Coronary artery (tissue), 2 donors: ENCODE results near the gene WFIKKN1.

Experiments used
- DNase-seq: peaks from one replicate; pipeline ENCODE4 v3.0.0-alpha.2; 2017; ENCODE audit warnings: low spot score
- H3K27ac ChIP-seq, 2 donors: fragments of 200-600 bp; sonication (generic); one replicate each; pipeline ENCODE4 v1.5.1; 2016 to 2019
- H3K4me3 ChIP-seq: fragments of 200-600 bp; sonication (generic); 2 replicates; pipeline ENCODE4 v1.5.1; 2016; ENCODE audit warnings: mild to moderate bottlenecking, moderate library complexity
- TF ChIP-seq, protein P1 (sequence below): fragments of 200-600 bp; sonication (generic); IDR thresholded peaks from one replicate; pipeline ENCODE4 v1.5.1; 2019; ENCODE audit warnings: antibody characterized with exemption

The WFIKKN1 gene, protein sequence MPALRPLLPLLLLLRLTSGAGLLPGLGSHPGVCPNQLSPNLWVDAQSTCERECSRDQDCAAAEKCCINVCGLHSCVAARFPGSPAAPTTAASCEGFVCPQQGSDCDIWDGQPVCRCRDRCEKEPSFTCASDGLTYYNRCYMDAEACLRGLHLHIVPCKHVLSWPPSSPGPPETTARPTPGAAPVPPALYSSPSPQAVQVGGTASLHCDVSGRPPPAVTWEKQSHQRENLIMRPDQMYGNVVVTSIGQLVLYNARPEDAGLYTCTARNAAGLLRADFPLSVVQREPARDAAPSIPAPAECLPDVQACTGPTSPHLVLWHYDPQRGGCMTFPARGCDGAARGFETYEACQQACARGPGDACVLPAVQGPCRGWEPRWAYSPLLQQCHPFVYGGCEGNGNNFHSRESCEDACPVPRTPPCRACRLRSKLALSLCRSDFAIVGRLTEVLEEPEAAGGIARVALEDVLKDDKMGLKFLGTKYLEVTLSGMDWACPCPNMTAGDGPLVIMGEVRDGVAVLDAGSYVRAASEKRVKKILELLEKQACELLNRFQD

DNA sequence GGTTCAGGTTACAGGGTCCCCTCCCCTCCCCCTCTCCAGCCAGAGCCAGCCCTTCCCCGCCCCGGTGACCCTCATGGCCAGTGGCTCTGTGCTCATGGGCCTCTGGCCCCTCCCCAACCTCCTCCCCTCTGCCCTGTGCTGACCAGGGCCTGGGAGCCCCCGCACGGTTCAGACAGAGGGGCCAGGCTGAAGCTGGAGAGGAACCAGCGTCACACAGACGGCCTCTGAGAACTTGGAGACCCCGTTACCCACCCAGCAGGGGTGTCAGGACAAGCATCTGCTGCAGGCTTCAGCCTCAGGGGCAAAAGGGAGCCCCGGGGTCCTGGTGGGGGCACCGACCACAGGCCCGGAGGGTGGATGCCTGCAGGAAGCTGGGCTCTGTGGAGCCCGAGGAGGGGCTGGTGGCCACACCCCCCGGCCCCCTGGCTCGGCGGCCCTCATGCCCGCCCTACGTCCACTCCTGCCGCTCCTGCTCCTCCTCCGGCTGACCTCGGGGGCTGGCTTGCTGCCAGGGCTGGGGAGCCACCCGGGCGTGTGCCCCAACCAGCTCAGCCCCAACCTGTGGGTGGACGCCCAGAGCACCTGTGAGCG lies at the start of gene WFIKKN1:
Gene WFIKKN1, plus strand, starts transcription at position 171 of the 591 bp plus-strand sequence. Its CDS starts 269 bp downstream, at position 440.
- no peak within 1 kb of the TSS for H3K4me3 ChIP-seq
- TF ChIP-seq, protein P1, sequence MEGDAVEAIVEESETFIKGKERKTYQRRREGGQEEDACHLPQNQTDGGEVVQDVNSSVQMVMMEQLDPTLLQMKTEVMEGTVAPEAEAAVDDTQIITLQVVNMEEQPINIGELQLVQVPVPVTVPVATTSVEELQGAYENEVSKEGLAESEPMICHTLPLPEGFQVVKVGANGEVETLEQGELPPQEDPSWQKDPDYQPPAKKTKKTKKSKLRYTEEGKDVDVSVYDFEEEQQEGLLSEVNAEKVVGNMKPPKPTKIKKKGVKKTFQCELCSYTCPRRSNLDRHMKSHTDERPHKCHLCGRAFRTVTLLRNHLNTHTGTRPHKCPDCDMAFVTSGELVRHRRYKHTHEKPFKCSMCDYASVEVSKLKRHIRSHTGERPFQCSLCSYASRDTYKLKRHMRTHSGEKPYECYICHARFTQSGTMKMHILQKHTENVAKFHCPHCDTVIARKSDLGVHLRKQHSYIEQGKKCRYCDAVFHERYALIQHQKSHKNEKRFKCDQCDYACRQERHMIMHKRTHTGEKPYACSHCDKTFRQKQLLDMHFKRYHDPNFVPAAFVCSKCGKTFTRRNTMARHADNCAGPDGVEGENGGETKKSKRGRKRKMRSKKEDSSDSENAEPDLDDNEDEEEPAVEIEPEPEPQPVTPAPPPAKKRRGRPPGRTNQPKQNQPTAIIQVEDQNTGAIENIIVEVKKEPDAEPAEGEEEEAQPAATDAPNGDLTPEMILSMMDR, result no peak
- no peak for DNase-seq
- H3K27ac ChIP-seq, result no peak within 1 kb of the TSS

DNA sequence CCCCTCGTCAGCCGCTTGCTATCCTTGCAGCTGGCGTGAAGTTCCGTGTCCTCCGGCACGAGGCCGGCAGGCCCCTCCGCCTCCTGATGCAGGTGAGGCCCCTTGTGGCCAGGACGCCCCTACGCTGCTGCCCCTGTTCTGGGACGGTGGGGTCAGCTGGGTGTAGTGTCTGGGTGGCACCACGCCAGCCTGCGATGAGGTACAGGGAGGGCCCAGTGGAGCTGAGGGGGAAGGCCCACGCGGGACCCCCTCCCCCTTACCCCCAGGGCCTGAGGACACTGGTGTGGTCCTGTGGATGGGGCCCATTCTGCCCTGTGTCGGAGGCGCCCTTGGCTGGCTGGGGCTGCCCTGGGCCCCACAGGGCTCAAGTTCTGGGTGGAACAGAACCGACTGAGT lies 48.6 kb upstream of the WFIKKN1 start:
- no peak overlapping the region for H3K4me3 ChIP-seq
- TF ChIP-seq, protein P1, result no peak
- no peak overlapping the region for H3K27ac ChIP-seq
- no peak for DNase-seq

DNA sequence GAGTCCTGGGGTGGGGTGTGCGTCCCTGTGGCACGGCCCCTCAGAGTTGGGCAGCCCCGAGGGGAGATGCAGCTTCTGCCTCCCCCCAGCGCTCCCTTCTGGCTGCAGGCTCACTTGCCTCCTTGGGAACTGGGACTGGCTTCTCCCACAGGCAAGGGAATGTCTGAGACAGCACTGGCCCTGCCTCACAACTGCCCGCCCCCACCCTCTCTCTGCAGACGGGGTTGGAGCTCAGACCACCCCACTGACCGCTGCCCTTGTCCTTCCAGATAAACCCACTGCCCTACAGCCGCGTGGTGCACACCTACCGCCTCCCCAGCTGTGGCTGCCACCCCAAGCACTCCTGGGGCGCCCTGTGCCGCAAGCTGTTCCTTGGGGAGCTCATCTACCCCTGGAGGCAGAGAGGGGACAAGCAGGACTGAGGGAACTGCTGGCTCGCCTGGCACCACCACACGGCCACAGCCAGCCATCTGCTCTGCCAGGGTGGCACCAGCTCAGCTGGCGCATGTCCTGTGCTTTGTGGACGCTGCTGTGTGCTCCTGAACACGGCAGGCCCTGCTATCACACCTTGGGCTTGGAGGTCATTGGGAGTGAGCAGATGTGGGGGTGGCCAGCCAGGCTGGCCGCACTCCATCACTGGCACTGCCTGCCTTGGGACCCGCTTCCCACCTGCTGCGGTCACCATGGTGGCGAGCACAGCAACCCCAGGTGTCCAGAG lies 48.0 kb upstream of the WFIKKN1 start:
- Histone ChIP-seq H3K4me3 (no peak overlapping the region), H3K27ac (no peak overlapping the region)
- DNase-seq, result no peak
- TF ChIP-seq, protein P1, result no peak

DNA sequence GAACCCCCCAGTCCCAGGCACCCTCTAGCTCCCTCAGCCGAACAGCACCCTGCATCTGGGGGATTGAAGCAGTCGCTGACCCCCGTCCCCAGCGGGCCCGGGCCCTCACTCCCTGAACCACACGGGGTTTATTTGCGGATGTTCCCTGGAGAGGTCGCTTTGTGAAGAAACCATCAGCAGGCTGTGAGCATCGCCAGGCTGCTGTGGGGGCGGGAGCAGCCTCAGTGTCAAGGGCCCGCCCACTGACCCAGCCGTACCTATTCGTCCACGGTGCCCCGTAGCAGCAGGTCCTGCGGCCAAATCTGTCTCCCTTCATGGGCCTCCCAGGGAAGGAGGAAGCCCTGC lies 47.3 kb upstream of the WFIKKN1 start:
- no peak for DNase-seq
- TF ChIP-seq, protein P1, result no peak
- no peak overlapping the region for H3K4me3 ChIP-seq
- H3K27ac ChIP-seq, result no peak overlapping the region

DNA sequence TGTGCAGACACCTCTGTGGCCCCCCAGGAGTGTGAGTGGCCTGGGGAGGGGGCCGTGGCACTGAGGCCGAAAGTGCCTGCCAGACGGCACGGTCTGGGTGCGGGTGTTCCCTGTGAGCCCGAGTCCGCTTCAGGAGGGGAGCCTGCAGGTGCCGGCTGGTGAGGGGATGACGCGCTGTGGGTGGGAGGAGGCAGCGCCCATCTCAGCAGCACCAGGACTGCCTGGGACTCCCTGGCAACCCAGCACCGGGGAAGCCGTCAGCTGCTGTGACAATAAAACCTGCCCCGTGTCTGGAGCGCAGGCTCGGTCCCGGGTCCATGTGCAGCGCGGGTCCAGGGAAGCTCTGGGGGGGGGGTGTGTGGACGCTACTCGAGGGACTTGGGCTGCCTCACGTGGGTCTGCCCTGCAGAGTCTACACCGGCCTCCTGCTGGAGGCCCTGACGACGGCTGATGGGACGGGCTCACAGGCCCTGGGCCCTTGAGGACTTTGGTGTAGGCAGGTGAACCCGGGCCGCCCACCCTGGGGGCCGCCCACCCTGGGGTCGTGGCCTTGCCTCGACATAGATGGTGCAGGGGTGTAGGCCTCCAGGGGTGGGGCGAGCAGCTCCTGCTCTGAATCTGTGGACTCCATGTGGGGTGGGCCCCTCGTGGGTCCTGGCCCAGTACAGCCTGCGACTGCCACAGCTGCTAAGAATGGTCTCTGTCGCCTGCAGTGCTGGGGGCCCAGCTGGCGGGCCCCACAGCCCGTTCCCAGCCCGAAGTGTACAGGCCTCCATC lies 46.8 kb upstream of the WFIKKN1 start:
- Histone ChIP-seq H3K4me3 (no peak overlapping the region), H3K27ac (no peak overlapping the region)
- DNase-seq, result no peak
- TF ChIP-seq, protein P1, result no peak

DNA sequence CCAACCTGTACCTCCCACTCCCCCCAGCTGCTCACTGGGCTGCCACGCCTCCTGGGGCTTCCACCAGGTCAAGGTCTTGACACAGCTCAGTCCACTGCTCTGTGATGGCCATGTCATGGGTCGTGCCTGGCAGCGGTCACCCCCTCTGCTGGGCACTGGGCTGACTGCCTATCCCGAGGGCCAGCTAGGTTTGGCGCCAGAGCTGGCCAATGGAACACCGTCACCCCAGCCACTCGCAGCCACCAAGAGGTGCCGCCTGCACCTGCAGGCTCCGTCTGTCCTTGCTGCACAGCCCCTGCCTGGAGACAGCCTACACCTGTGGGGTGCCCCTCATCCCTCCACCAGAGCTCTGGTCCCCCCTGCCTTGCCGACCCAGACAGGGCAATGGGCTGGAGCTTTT lies 45.4 kb upstream of the WFIKKN1 start:
- DNase-seq, result no peak
- no peak overlapping the region for H3K27ac ChIP-seq

More for the DNA sequence above, 45.4 kb upstream of the WFIKKN1 start:
- TF ChIP-seq, protein P1, result no peak
- no peak overlapping the region for H3K4me3 ChIP-seq
